GM12892 (cell line): ENCODE measurements around the gene BLZF1.

ENCODE experiments used
- DNase-seq: peaks from one replicate; pipeline ENCODE4 v3.0.0; 2011; ENCODE audit not compliant: insufficient read length
- FAIRE-seq: peaks from 2 replicates; lab custom pipeline; 2011; peaks lifted over from hg19 to GRCh38; lab: Jason Lieb, UNC
- POLR2A ChIP-seq: IDR thresholded peaks from 2 replicates; pipeline ENCODE4 v1.6.1; 2011; ENCODE audit warnings: low read depth, low read length, control low read depth
- POLR2AphosphoS5 ChIP-seq: IDR thresholded peaks from 2 replicates; pipeline ENCODE4 v1.6.1; 2011; ENCODE audit warnings: low read depth, low read length, control low read depth
- TAF1 ChIP-seq: IDR thresholded peaks from 2 replicates; pipeline ENCODE4 v1.6.1; 2011; ENCODE audit warnings: low read depth, mild to moderate bottlenecking, control low read depth, low read length, borderline replicate concordance

Gene BLZF1

DNA sequence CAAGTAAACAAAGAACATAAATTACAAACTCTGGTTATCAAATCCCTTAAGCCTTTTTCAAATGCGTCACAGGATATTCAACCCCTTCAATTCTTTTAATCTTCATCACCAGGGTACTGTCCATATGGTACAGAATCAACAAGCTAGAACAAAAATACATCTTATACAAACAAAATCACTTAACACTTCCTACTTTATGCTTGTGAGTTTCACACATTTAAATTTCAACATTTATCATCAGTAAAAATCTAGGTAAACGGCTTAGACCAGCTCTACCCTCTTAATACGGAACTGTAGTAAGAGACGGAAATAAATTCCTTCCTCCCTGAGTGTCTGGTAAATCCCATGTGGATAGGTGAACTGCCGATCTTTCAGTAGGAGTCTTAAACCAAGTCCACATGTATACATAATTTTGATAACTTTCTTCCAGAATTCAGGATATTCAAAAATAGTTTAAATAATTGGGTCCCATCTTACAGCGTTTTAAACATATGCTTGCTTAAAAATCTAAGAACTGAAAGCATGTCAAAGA, 58.2 kb downstream of the BLZF1 start:
- TF ChIP-seq POLR2AphosphoS5 (no peak), TAF1 (no peak), POLR2A (no peak)
- DNase-seq (no peak), FAIRE-seq (no peak)

DNA sequence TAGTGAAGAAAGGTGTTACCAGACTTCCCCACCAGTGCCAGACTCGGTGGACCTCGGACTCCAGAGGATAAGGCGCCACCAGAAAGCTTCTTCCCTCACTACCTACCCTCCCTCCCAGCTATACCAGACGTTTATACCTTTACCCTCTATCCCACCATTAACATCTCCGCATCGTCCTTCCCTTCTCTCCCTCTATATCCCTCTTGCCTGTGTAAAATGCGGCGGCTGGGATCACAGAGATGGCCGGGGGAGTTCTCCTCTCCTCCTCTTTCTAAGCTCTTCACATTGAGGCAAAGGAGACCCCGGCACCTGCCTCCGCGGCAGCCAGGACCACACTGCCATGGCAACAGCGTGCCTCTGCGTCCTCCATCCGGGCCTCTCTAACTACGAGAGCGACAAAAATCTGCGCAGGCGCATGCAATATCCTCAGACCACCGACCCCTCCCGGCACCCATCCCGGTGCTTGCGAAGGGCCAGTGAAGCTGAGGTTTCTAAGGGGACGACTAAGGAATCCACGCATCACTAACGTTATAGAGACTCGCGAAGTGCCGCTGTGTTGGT, 59.2 kb downstream of the BLZF1 start, which contains the start of gene CCDC181:
TSS of gene CCDC181 (minus strand) at position 394 of the 561 bp plus-strand sequence. CDS start 2,547 bp downstream, outside the sequence.
- TF ChIP-seq TAF1 (no peak), POLR2A (no peak), POLR2AphosphoS5 (no peak)
- peak; percentile 3 for DNase-seq
- FAIRE-seq, result peak; percentile 73
